Lower lobe of right lung (tissue), 2 donors: ENCODE data around the gene EFTUD2. TPM values are rescaled to one million over a fixed set of nuclear protein-coding genes. Genes with fewer than 3 reads are reported as not detected.

Experiments
- ATAC-seq, 2 donors: fragments of 200-7000 bp; cut with Tn5 transposase; one replicate each; pipeline ENCODE4 v1.9.1; 2020 to 2022; ENCODE audit warnings: mild to moderate bottlenecking in 2 of 2, moderate library complexity in 2 of 2
- DNase-seq: peaks from one replicate; pipeline ENCODE4 v3.0.0-alpha.2; 2020
- H3K27ac ChIP-seq: fragments of 200-600 bp; one replicate; pipeline ENCODE4 v1.8.0; 2022
- H3K27me3 ChIP-seq: fragments of 200-600 bp; one replicate; pipeline ENCODE4 v1.8.0; 2022; ENCODE audit warnings: low read depth
- H3K36me3 ChIP-seq: fragments of 200-600 bp; one replicate; pipeline ENCODE4 v1.8.0; 2022; ENCODE audit warnings: mild to moderate bottlenecking
- H3K4me1 ChIP-seq: fragments of 200-600 bp; one replicate; pipeline ENCODE4 v1.8.0; 2022
- H3K4me3 ChIP-seq: fragments of 200-600 bp; one replicate; pipeline ENCODE4 v1.8.0; 2022; ENCODE audit warnings: mild to moderate bottlenecking
- H3K9me3 ChIP-seq: fragments of 200-600 bp; one replicate; pipeline ENCODE4 v1.8.0; 2022
- CTCF ChIP-seq: fragments of 200-600 bp; IDR thresholded peaks from one replicate; pipeline ENCODE4 v1.8.0; 2022; ENCODE audit warnings: antibody characterized with exemption, mild to moderate bottlenecking
- intact Hi-C: fragments of 100-400 bp; cut with DNase I; formaldehyde crosslinking; loops from one replicate; pipeline ENCODE4 v1.11.0; 2022
- total RNA-seq: library from RNA; stranded (reverse); fragmentation: NEBNext Ultra II Directional; extraction: Animal tissue kit (Norgen Biotek cat#: 25700); gene quantifications from one replicate; pipeline ENCODE4 v1.2.1, GENCODE V29; 2021
- donor health status: DM: no; HTN: yes; CAD: no; lungs with severe emphysema.

Gene EFTUD2
- total RNA-seq, 1 donor from 2014 or later, result 108 TPM

- Histone ChIP-seq H3K4me1 (no peaks in the 10 kb centered on the region), H3K36me3 (no peaks in the 10 kb centered on the region), H3K4me3 (no peak overlapping the region), H3K9me3 (no peaks in the 10 kb centered on the region), H3K27ac (no peak overlapping the region), H3K27me3 (peaks cover 10% of the 10 kb centered on the region)
- DNase-seq (peak; percentile 82), ATAC-seq (peak; percentile 89 to 91)
- peak; percentile 88 for TF ChIP-seq CTCF
- intact Hi-C loops, result loop anchor here (10.0 kb wide), 1 partner anchor 95 kb away; no protein-coding TSS in a partner anchor
These were observed 20.8 kb upstream of the EFTUD2 start for GRCh38 chr17:44919885-44920564.

- ATAC-seq, result no peak
- no peak overlapping the region for H3K27ac ChIP-seq
- H3K36me3 ChIP-seq, result no peaks in the 10 kb centered on the region
- H3K4me3 ChIP-seq, result no peak overlapping the region
- no peak for TF ChIP-seq CTCF
- no peaks in the 10 kb centered on the region for H3K9me3 ChIP-seq
- H3K4me1 ChIP-seq, result no peaks in the 10 kb centered on the region
- H3K27me3 ChIP-seq, result peaks cover 10% of the 10 kb centered on the region
- intact Hi-C loops, result no loop called here
- peak; percentile 3 for DNase-seq
These were observed 20.2 kb upstream of the EFTUD2 start for GRCh38 chr17:44919411-44919810.

GRCh38 chr17:44918006-44918405 is 18.8 kb upstream of the EFTUD2 start:
- no peaks in the 10 kb centered on the region for H3K4me1 ChIP-seq
- no peaks in the 10 kb centered on the region for H3K9me3 ChIP-seq
- no peaks in the 10 kb centered on the region for H3K36me3 ChIP-seq
- intact Hi-C loops, result no loop called here
- H3K27me3 ChIP-seq, result peaks cover 14% of the 10 kb centered on the region
- no peak overlapping the region for H3K4me3 ChIP-seq
- no peak overlapping the region for H3K27ac ChIP-seq
- TF ChIP-seq CTCF, result no peak
- no peak for ATAC-seq
- DNase-seq, result peak; percentile 28

GRCh38 chr17:44917456-44917855 is 18.2 kb upstream of the EFTUD2 start:
- ATAC-seq (no peak), DNase-seq (peak; percentile 10)
- Histone ChIP-seq H3K27ac (no peak overlapping the region), H3K9me3 (no peaks in the 10 kb centered on the region), H3K36me3 (no peaks in the 10 kb centered on the region), H3K4me3 (no peak overlapping the region), H3K27me3 (peaks cover 17% of the 10 kb centered on the region), H3K4me1 (no peaks in the 10 kb centered on the region)
- no peak for TF ChIP-seq CTCF
- intact Hi-C loops, result no loop called here

DNA sequence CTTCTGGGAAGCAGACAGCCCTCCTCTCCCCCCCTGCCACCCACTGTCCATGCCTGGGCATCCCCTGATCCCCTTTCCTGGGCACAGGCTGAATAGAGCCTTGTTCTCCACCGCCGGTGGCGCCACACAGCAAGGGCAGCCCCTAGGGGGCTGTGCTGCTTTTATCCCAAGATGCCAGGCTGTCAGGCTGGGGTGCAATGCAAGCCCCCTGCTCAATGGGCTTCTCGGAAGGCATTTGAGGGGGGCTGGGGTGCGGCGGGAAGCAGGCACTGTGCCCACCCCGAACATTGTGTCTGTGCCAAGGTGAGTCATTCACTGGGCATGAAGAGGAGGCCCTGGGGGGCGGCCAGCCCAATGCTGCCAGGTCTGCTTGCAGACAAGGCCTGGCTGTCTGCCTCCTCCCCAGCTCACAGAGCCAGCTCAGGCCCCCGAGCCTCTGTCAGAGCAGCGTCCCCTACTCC is 17.6 kb upstream of the EFTUD2 start:
- H3K4me1 ChIP-seq, result peaks cover under 1% of the 10 kb centered on the region
- no peak overlapping the region for H3K4me3 ChIP-seq
- no peaks in the 10 kb centered on the region for H3K36me3 ChIP-seq
- no peaks in the 10 kb centered on the region for H3K9me3 ChIP-seq
- peaks cover 22% of the 10 kb centered on the region for H3K27me3 ChIP-seq
- no peak for TF ChIP-seq CTCF
- peak; percentile 50 for DNase-seq
- ATAC-seq, result peak in 1 of 2 donors; percentile 23
- intact Hi-C loops, result no loop called here
- H3K27ac ChIP-seq, result no peak overlapping the region
